ENCODE data around the gene SSBP3. TPM values are rescaled to one million over a fixed set of nuclear protein-coding genes. Genes with fewer than 3 reads are reported as not detected.
A peak's percentile ranks its signal among the peaks of the same experiment; 100 is the strongest.

Gene SSBP3
- polyA plus RNA-seq, 1 donor (not counting 4 experiments of a cell fraction or from before 2014, with no cell fraction given): 16.9 TPM

DNA sequence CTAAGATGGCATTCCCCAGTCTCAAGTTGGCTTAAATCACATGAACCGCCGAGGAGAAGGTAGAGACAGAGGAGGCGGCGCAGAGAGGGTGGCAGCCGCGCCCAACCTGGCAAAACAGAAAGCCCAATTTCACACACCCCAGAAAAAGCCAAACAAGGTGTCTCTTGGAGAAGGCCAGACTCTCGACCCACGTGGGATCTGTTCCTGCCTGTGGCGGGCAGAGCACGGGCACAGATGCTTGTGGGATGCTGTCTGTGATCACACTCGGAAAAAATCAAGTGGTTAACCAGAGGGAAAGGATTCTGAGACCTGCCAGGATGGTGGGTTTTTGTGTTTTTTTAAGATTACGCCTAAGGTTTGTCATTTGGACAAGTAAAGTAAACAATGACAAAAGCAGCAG, 125.5 kb downstream of the SSBP3 start:
- H3K79me2 ChIP-seq (ENCODE audit: control insufficient read depth, insufficient read depth, low read length): peaks cover under 1% of the 10 kb centered on the region
- H3K9ac ChIP-seq (ENCODE audit: control insufficient read depth, extremely low read depth, insufficient read depth, low read length): no peak overlapping the region
- H3K27ac ChIP-seq (ENCODE audit: control insufficient read depth, insufficient read depth, low read length): no peak overlapping the region
- H3K36me3 ChIP-seq (ENCODE audit: control insufficient read depth in 2 of 2, extremely low read depth in 1 of 2, insufficient read depth in 2 of 2, low read length in 2 of 2): peaks cover 0 to 3% of the 10 kb centered on the region in 2 experiments
- no peak overlapping the region for H3K4me3 ChIP-seq (ENCODE audit: control insufficient read depth in 2 of 3, extremely low read depth in 1 of 3, insufficient read depth in 2 of 3, low read depth in 1 of 3, low read length in 3 of 3)
- no peaks in the 10 kb centered on the region for H3K9me3 ChIP-seq (ENCODE audit: control insufficient read depth, low read depth, low read length)
- H2AFZ ChIP-seq (ENCODE audit: control insufficient read depth, low read length): no peak overlapping the region
- H3K27me3 ChIP-seq (ENCODE audit: control insufficient read depth, extremely low read depth, insufficient read depth, low read length): no peaks in the 10 kb centered on the region
- peaks cover 7% of the 10 kb centered on the region for H3K4me1 ChIP-seq (ENCODE audit: control insufficient read depth, extremely low read depth, insufficient read depth, low read length)
- FAIRE-seq (no peak), DNase-seq (ENCODE audit: low read depth, low spot score) (no peak)
- H3K4me2 ChIP-seq (ENCODE audit: control insufficient read depth, extremely low read depth, insufficient read depth, low read depth, low read length): no peak overlapping the region
- no peak for TF ChIP-seq EZH2 (IDR thresholded peaks at IDR 0.05; ENCODE audit: low read length)
- TF ChIP-seq, protein P1, sequence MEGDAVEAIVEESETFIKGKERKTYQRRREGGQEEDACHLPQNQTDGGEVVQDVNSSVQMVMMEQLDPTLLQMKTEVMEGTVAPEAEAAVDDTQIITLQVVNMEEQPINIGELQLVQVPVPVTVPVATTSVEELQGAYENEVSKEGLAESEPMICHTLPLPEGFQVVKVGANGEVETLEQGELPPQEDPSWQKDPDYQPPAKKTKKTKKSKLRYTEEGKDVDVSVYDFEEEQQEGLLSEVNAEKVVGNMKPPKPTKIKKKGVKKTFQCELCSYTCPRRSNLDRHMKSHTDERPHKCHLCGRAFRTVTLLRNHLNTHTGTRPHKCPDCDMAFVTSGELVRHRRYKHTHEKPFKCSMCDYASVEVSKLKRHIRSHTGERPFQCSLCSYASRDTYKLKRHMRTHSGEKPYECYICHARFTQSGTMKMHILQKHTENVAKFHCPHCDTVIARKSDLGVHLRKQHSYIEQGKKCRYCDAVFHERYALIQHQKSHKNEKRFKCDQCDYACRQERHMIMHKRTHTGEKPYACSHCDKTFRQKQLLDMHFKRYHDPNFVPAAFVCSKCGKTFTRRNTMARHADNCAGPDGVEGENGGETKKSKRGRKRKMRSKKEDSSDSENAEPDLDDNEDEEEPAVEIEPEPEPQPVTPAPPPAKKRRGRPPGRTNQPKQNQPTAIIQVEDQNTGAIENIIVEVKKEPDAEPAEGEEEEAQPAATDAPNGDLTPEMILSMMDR (optimal IDR thresholded peaks at IDR 0.05 in 1 of 3, IDR thresholded peaks at IDR 0.05 in 1 of 3, conservative IDR thresholded peaks at IDR 0.05 in 1 of 3; ENCODE audit: extremely low read depth in 1 of 3, insufficient read depth in 2 of 3, low read length in 3 of 3): no peak
- H3K9me1 ChIP-seq (ENCODE audit: control insufficient read depth, extremely low read depth, insufficient read depth, low read length): peaks cover 3% of the 10 kb centered on the region
- dilution Hi-C loops (cut with MboI; ENCODE audit: extremely low pct_ligation_motif_present, low sequenced_read_pairs): no loop called here
- peaks cover under 1% of the 10 kb centered on the region for H4K20me1 ChIP-seq (ENCODE audit: control insufficient read depth, extremely low read depth, insufficient read depth, low read length)

DNA sequence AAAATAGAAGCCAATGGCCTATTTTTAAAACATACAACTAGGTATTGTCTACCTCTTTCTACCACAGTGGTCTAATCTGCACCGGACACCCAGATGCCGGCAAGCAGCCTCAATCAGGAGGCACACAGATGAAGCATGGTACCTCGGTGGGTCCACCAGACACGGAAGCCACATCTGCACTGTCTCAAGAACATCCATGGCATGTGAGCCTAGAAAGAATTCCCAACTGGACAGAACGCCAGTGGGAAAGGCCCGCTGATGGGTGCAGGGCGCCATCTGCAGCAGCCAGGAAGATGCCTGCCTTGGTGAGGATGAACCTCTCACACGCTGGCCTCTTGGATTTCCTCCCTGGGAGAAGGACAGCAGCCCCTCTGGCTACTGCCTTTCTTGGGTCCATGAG, 126.7 kb downstream of the SSBP3 start:
- no peak overlapping the region for H3K27ac ChIP-seq (ENCODE audit: control insufficient read depth, insufficient read depth, low read length)
- H3K9me3 ChIP-seq (ENCODE audit: control insufficient read depth, low read depth, low read length): no peaks in the 10 kb centered on the region
- H3K4me2 ChIP-seq (ENCODE audit: control insufficient read depth, extremely low read depth, insufficient read depth, low read depth, low read length): no peak overlapping the region
- no peak overlapping the region for H2AFZ ChIP-seq (ENCODE audit: control insufficient read depth, low read length)
- H3K4me3 ChIP-seq (ENCODE audit: control insufficient read depth in 2 of 3, extremely low read depth in 1 of 3, insufficient read depth in 2 of 3, low read depth in 1 of 3, low read length in 3 of 3): no peak overlapping the region
- H3K27me3 ChIP-seq (ENCODE audit: control insufficient read depth, extremely low read depth, insufficient read depth, low read length): no peaks in the 10 kb centered on the region
- no peaks in the 10 kb centered on the region for H3K79me2 ChIP-seq (ENCODE audit: control insufficient read depth, insufficient read depth, low read length)
- H3K9me1 ChIP-seq (ENCODE audit: control insufficient read depth, extremely low read depth, insufficient read depth, low read length): peaks cover 3% of the 10 kb centered on the region
- H3K4me1 ChIP-seq (ENCODE audit: control insufficient read depth, extremely low read depth, insufficient read depth, low read length): peaks cover 11% of the 10 kb centered on the region
- DNase-seq (ENCODE audit: low read depth, low spot score) (no peak), FAIRE-seq (no peak)
- H4K20me1 ChIP-seq (ENCODE audit: control insufficient read depth, extremely low read depth, insufficient read depth, low read length): peaks cover 2% of the 10 kb centered on the region
- dilution Hi-C loops (cut with MboI; ENCODE audit: extremely low pct_ligation_motif_present, low sequenced_read_pairs): no loop called here
- TF ChIP-seq EZH2 (IDR thresholded peaks at IDR 0.05; ENCODE audit: low read length): no peak
- TF ChIP-seq, protein P1 (optimal IDR thresholded peaks at IDR 0.05 in 1 of 3, IDR thresholded peaks at IDR 0.05 in 1 of 3, conservative IDR thresholded peaks at IDR 0.05 in 1 of 3; ENCODE audit: extremely low read depth in 1 of 3, insufficient read depth in 2 of 3, low read length in 3 of 3): peak in 1 of 3 experiments; percentile 2
- no peak overlapping the region for H3K9ac ChIP-seq (ENCODE audit: control insufficient read depth, extremely low read depth, insufficient read depth, low read length)
- peaks cover 0 to 3% of the 10 kb centered on the region in 2 experiments for H3K36me3 ChIP-seq (ENCODE audit: control insufficient read depth in 2 of 2, extremely low read depth in 1 of 2, insufficient read depth in 2 of 2, low read length in 2 of 2)
